HUES64 (cell line): ENCODE data around the gene UQCC2.

Experiments used
- H3K27ac ChIP-seq: 2 replicates; pipeline ENCODE4 v1.7.0; 2013; ENCODE audit warnings: low read depth, low read length, inconsistent platforms
- H3K27me3 ChIP-seq: 2 replicates; pipeline ENCODE4 v1.6.1; 2013; ENCODE audit warnings: mild to moderate bottlenecking, low read length; ENCODE audit not compliant: insufficient read depth
- H3K36me3 ChIP-seq: 2 replicates; pipeline ENCODE4 v1.6.1; 2013; ENCODE audit warnings: mild to moderate bottlenecking, low read length; ENCODE audit not compliant: insufficient read depth
- H3K4me1 ChIP-seq: 2 replicates; pipeline ENCODE4 v1.6.1; 2013; ENCODE audit warnings: mild to moderate bottlenecking, low read length, moderate library complexity; ENCODE audit not compliant: insufficient read depth
- H3K4me3 ChIP-seq: 2 replicates; pipeline ENCODE4 v1.5.1; 2013; ENCODE audit warnings: mild to moderate bottlenecking, low read length, moderate library complexity
- H3K9ac ChIP-seq: 2 replicates; pipeline ENCODE4 v1.6.1; 2013; ENCODE audit warnings: mild to moderate bottlenecking, low read depth, low read length
- H3K9me3 ChIP-seq: 2 replicates; pipeline ENCODE4 v1.6.1; 2013; ENCODE audit warnings: low read depth, low read length; ENCODE audit not compliant: insufficient read depth
- WGBS: fragments of 150-250, 120-280 bp; methylation state at CpG from one replicate; pipeline ENCODE4 v1.1.7; 2013; ENCODE audit warnings: missing lambda C conversion rate; 5-methylcytosine and 5-hydroxymethylcytosine counted together

The UQCC2 gene

GRCh38 chr6:33732385-33732784, 20.9 kb upstream of the UQCC2 start:
- Histone ChIP-seq H3K36me3 (no peaks in the 10 kb centered on the region), H3K9me3 (no peaks in the 10 kb centered on the region), H3K4me3 (no peak overlapping the region), H3K9ac (no peak overlapping the region), H3K4me1 (no peaks in the 10 kb centered on the region), H3K27me3 (no peaks in the 10 kb centered on the region), H3K27ac (no peak overlapping the region)
- 91% methylated on average over 6 of the region's 6 CpGs for WGBS

GRCh38 chr6:33731751-33732282, 20.3 kb upstream of the UQCC2 start:
- 92% methylated on average over 9 of the region's 9 CpGs for WGBS
- Histone ChIP-seq H3K4me1 (no peaks in the 10 kb centered on the region), H3K27ac (no peak overlapping the region), H3K27me3 (no peaks in the 10 kb centered on the region), H3K9ac (no peak overlapping the region), H3K36me3 (no peaks in the 10 kb centered on the region), H3K4me3 (no peak overlapping the region), H3K9me3 (no peaks in the 10 kb centered on the region)

- Histone ChIP-seq H3K4me3 (no peak overlapping the region), H3K27ac (no peak overlapping the region), H3K36me3 (no peaks in the 10 kb centered on the region), H3K9me3 (no peaks in the 10 kb centered on the region), H3K27me3 (no peaks in the 10 kb centered on the region), H3K9ac (no peak overlapping the region), H3K4me1 (no peaks in the 10 kb centered on the region)
- WGBS: 86% methylated on average over 7 of the region's 7 CpGs
These were observed 19.5 kb upstream of the UQCC2 start for GRCh38 chr6:33731035-33731434.

GRCh38 chr6:33730611-33731010, 19.1 kb upstream of the UQCC2 start:
- Histone ChIP-seq H3K9me3 (no peaks in the 10 kb centered on the region), H3K4me1 (no peaks in the 10 kb centered on the region), H3K27ac (no peak overlapping the region), H3K4me3 (no peak overlapping the region), H3K36me3 (no peaks in the 10 kb centered on the region), H3K27me3 (no peaks in the 10 kb centered on the region), H3K9ac (no peak overlapping the region)
- 69% methylated on average over 10 of the region's 10 CpGs for WGBS

GRCh38 chr6:33729059-33729458, 17.6 kb upstream of the UQCC2 start:
- Histone ChIP-seq H3K36me3 (no peaks in the 10 kb centered on the region), H3K27me3 (no peaks in the 10 kb centered on the region), H3K4me3 (no peak overlapping the region), H3K9me3 (no peaks in the 10 kb centered on the region), H3K9ac (no peak overlapping the region), H3K4me1 (peaks cover 8% of the 10 kb centered on the region; the same call in 1 of the 2 replicates), H3K27ac (no peak overlapping the region)
- WGBS: 96% methylated on average over 6 of the region's 6 CpGs

GRCh38 chr6:33728438-33728837, 16.9 kb upstream of the UQCC2 start:
- Histone ChIP-seq H3K27me3 (no peaks in the 10 kb centered on the region), H3K4me3 (no peak overlapping the region), H3K9me3 (no peaks in the 10 kb centered on the region), H3K27ac (no peak overlapping the region), H3K36me3 (no peaks in the 10 kb centered on the region), H3K9ac (no peak overlapping the region), H3K4me1 (peaks cover 8% of the 10 kb centered on the region; the same call in 1 of the 2 replicates)
- WGBS: 95% methylated on average over 11 of the region's 11 CpGs

- Histone ChIP-seq H3K9ac (no peak overlapping the region), H3K27ac (no peak overlapping the region), H3K4me3 (no peak overlapping the region), H3K36me3 (no peaks in the 10 kb centered on the region), H3K27me3 (no peaks in the 10 kb centered on the region), H3K9me3 (no peaks in the 10 kb centered on the region), H3K4me1 (peaks cover 8% of the 10 kb centered on the region; the same call in 1 of the 2 replicates)
- WGBS: 95% methylated on average over 11 of the region's 11 CpGs
These were observed 16.4 kb upstream of the UQCC2 start for GRCh38 chr6:33727932-33728331.

GRCh38 chr6:33727126-33727525, 15.6 kb upstream of the UQCC2 start:
- no peaks in the 10 kb centered on the region for H3K27me3 ChIP-seq
- H3K27ac ChIP-seq: no peak overlapping the region
- no peak overlapping the region for H3K9ac ChIP-seq
- no peak overlapping the region for H3K4me3 ChIP-seq
- 94% methylated on average over 7 of the region's 7 CpGs for WGBS
- no peaks in the 10 kb centered on the region for H3K9me3 ChIP-seq
- H3K4me1 ChIP-seq: peaks cover 8% of the 10 kb centered on the region; the same call in 1 of the 2 replicates
- H3K36me3 ChIP-seq: no peaks in the 10 kb centered on the region

- no peak overlapping the region for H3K4me3 ChIP-seq
- H3K27ac ChIP-seq: no peak overlapping the region
- no peaks in the 10 kb centered on the region for H3K9me3 ChIP-seq
- no peaks in the 10 kb centered on the region for H3K36me3 ChIP-seq
- no peak overlapping the region for H3K9ac ChIP-seq
- WGBS: 95% methylated on average over 15 of the region's 15 CpGs
- peaks cover 8% of the 10 kb centered on the region; the same call in 1 of the 2 replicates for H3K4me1 ChIP-seq
- H3K27me3 ChIP-seq: no peaks in the 10 kb centered on the region
These were observed 15.2 kb upstream of the UQCC2 start for GRCh38 chr6:33726696-33727095.

- Histone ChIP-seq H3K36me3 (no peaks in the 10 kb centered on the region), H3K9me3 (no peaks in the 10 kb centered on the region), H3K27ac (no peak overlapping the region), H3K9ac (no peak overlapping the region), H3K27me3 (no peaks in the 10 kb centered on the region), H3K4me1 (peaks cover 8% of the 10 kb centered on the region; the same call in 1 of the 2 replicates), H3K4me3 (no peak overlapping the region)
- WGBS: 91% methylated on average over 6 of the region's 7 CpGs
These were observed 14.6 kb upstream of the UQCC2 start for GRCh38 chr6:33725891-33726673.

GRCh38 chr6:33725222-33725621, 13.7 kb upstream of the UQCC2 start:
- WGBS: 88% methylated on average over 14 of the region's 14 CpGs

More at GRCh38 chr6:33725222-33725621, 13.7 kb upstream of the UQCC2 start:
- no peaks in the 10 kb centered on the region for H3K9me3 ChIP-seq
- H3K4me3 ChIP-seq: no peak overlapping the region
- no peak overlapping the region for H3K9ac ChIP-seq
- H3K27me3 ChIP-seq: no peaks in the 10 kb centered on the region
- H3K27ac ChIP-seq: no peak overlapping the region
- peaks cover 8% of the 10 kb centered on the region; the same call in 1 of the 2 replicates for H3K4me1 ChIP-seq
- H3K36me3 ChIP-seq: no peaks in the 10 kb centered on the region
